K562 (cell line): ENCODE measurements around the gene PRRX1.

Source experiments
- CAMTA2 ChIP-seq: fragments of 250-450 bp; sonication (Bioruptor Pico); conservative IDR thresholded peaks from 2 replicates; pipeline ENCODE4 v1.5.1; 2022
- CCNT2 ChIP-seq: IDR thresholded peaks from 2 replicates; pipeline ENCODE4 v1.6.1; 2011; ENCODE audit warnings: borderline replicate concordance, low read depth, mild to moderate bottlenecking, moderate library complexity, mixed read lengths, low read length; ENCODE audit not compliant: insufficient read length; ENCODE audit errors: extremely low read depth
- CTCF ChIP-seq, 3 experiments: IDR thresholded peaks in 2 of 3; conservative IDR thresholded peaks in 1 of 3; 2 replicates each; pipeline ENCODE4 v1.5.1; 2011 to 2012; ENCODE audit warnings: low read length in 3 of 3, mild to moderate bottlenecking in 3 of 3, control low read depth in 2 of 3, improper control_type of control experiment in 1 of 3, inconsistent platforms in 1 of 3, low read depth in 1 of 3, mixed read lengths in 1 of 3, moderate library complexity in 1 of 3; ENCODE audit not compliant: insufficient read depth in 2 of 3
- GATA2 ChIP-seq: sonication (generic); formaldehyde crosslinking; IDR thresholded peaks from 2 replicates; pipeline ENCODE4 v1.4.0; 2020; ENCODE audit warnings: mild to moderate bottlenecking, missing genetic modification reagents
- LCOR ChIP-seq: sonication (generic); formaldehyde crosslinking; IDR thresholded peaks from 2 replicates; pipeline ENCODE4 v1.8.0; 2022; ENCODE audit warnings: mild to moderate bottlenecking, missing genetic modification reagents
- NCOA2 ChIP-seq, 2 experiments: fragments of 450-650 bp; IDR thresholded peaks; 2 replicates each; pipeline ENCODE4 v1.6.1; 2018; ENCODE audit warnings: mild to moderate bottlenecking in 2 of 2, moderate library complexity in 1 of 2; ENCODE audit not compliant: partially characterized antibody in 2 of 2
- NR2F6 ChIP-seq: fragments of 450-650 bp; formaldehyde crosslinking; IDR thresholded peaks from 2 replicates; pipeline ENCODE4 v1.4.0; 2020; ENCODE audit warnings: mild to moderate bottlenecking
- POLR2G ChIP-seq: fragments of 200-400 bp; formaldehyde crosslinking; IDR thresholded peaks from 2 replicates; pipeline ENCODE4 v1.6.1; 2017; ENCODE audit warnings: low read depth, mild to moderate bottlenecking, antibody characterized with exemption, low read length, moderate library complexity
- SAFB ChIP-seq: fragments of 200-400 bp; formaldehyde crosslinking; IDR thresholded peaks from 2 replicates; pipeline ENCODE4 v1.6.1; 2017; ENCODE audit warnings: low read depth, low read length, borderline replicate concordance
- U2AF1 ChIP-seq: fragments of 200-400 bp; formaldehyde crosslinking; optimal IDR thresholded peaks from 2 replicates; pipeline ENCODE3; 2017; ENCODE audit warnings: mild to moderate bottlenecking, low read depth, low read length, moderate library complexity
- UBTF ChIP-seq, 2 experiments: IDR thresholded peaks; 2 replicates each; pipeline ENCODE4 v1.6.1; 2012; ENCODE audit warnings: improper control_type of control experiment in 2 of 2, low read depth in 2 of 2, low read length in 2 of 2, borderline replicate concordance in 1 of 2
- ZNF445 ChIP-seq: fragments of 250-450 bp; sonication (Bioruptor Pico); IDR thresholded peaks from 2 replicates; pipeline ENCODE4 v1.4.0; 2020; ENCODE audit warnings: low read depth, mild to moderate bottlenecking, moderate library complexity

- TF ChIP-seq GATA2 (CRISPR knock-in tag) (no peak), CTCF (IDR thresholded peaks at IDR 0.05 in 2 of 3, conservative IDR thresholded peaks at IDR 0.05 in 1 of 3; ENCODE audit: insufficient read depth in 2 of 3, low read depth in 1 of 3, low read length in 3 of 3) (no peak), U2AF1 (no peak), SAFB (no peak), NR2F6 (CRISPR knock-in tag) (no peak), CAMTA2 (CRISPR knock-in tag) (no peak), LCOR (CRISPR knock-in tag) (no peak), UBTF (IDR thresholded peaks at IDR 0.05; ENCODE audit: borderline replicate concordance in 1 of 2, low read depth in 2 of 2, low read length in 2 of 2) (no peak), ZNF445 (no peak), POLR2G (no peak), CCNT2 (no peak), NCOA2 (IDR thresholded peaks at IDR 0.05; ENCODE audit: partially characterized antibody in 2 of 2) (no peak)
These were observed 65.5 kb downstream of the PRRX1 start for GRCh38 chr1:170729225-170730002.
